Body of pancreas (tissue), 4 donors: ENCODE data around the gene CYP27A1. TPM values are rescaled to one million over a fixed set of nuclear protein-coding genes. Genes with fewer than 3 reads are reported as not detected.

Experiments
- ATAC-seq: fragments of 150-250 bp; one replicate; pipeline ENCODE4 v1.9.1; 2016
- DNase-seq, 4 donors: peaks; one replicate each; pipeline ENCODE4 v3.0.0-alpha.2; 2019
- H3K27ac ChIP-seq, 4 donors: fragments of 200-600 bp; sonication (generic); 1 replicate in 3 of 4; 2 replicates in 1 of 4; pipeline versions ENCODE4 v1.5.1 to v1.6.1; 2016 to 2019; ENCODE audit warnings: mild to moderate bottlenecking in 1 of 4, mixed read lengths in 1 of 4, moderate library complexity in 1 of 4
- H3K27me3 ChIP-seq, 2 donors: fragments of 200-600 bp; sonication (generic); one replicate each; pipeline ENCODE4 v1.6.0; 2016; ENCODE audit warnings: mild to moderate bottlenecking in 1 of 2
- H3K36me3 ChIP-seq, 2 donors: fragments of 200-600 bp; sonication (generic); replicated peaks in 1 of 2; 2 replicates each; pipeline ENCODE4 v1.5.1; 2016; ENCODE audit warnings: low read depth in 2 of 2; ENCODE audit not compliant: insufficient read depth in 1 of 2
- H3K4me1 ChIP-seq: fragments of 200-600 bp; sonication (generic); one replicate; pipeline ENCODE4 v1.6.0; 2016
- H3K4me3 ChIP-seq, 2 donors: fragments of 200-600 bp; sonication (generic); 1 replicate in 1 of 2; 2 replicates in 1 of 2; pipeline ENCODE4 v1.5.1; 2016 to 2019
- H3K9me3 ChIP-seq, 3 donors: fragments of 200-600 bp; sonication (generic); 1 replicate in 2 of 3; 2 replicates in 1 of 3; pipeline ENCODE4 v1.5.1; 2016
- POLR2A ChIP-seq, 3 donors: fragments of 450-650 bp; IDR thresholded peaks; one replicate each; pipeline ENCODE4 v1.6.1; 2016; ENCODE audit warnings: antibody characterized with exemption in 3 of 3, mild to moderate bottlenecking in 2 of 3
- WGBS, 2 donors: methylation state at CpG; one replicate each; pipeline ENCODE4 v1.1.5; 2017; 5-methylcytosine and 5-hydroxymethylcytosine counted together
- intact Hi-C: fragments of 100-400 bp; cut with DNase I; formaldehyde crosslinking; loops from one replicate; pipeline ENCODE4 v1.15.1; 2023
- total RNA-seq, 2 donors: library from RNA; depleted of rRNA; stranded (reverse); fragments of >200 nt; gene quantifications; one replicate each; pipeline ENCODE4 v1.1.0, GENCODE V29; 2016
- TF ChIP-seq, protein P1 (sequence below), 7 experiments: fragments of 450-650 bp in 4 of 7; fragments of 200-600 bp in 3 of 7; sonication (generic) in 3 of 7; IDR thresholded peaks; one replicate each; pipeline ENCODE4 v1.5.1; 2016 to 2019; ENCODE audit warnings: antibody characterized with exemption in 7 of 7

The CYP27A1 gene
- total RNA-seq, 2 donors from 2014 or later, result 9.3 to 9.9 TPM

DNA sequence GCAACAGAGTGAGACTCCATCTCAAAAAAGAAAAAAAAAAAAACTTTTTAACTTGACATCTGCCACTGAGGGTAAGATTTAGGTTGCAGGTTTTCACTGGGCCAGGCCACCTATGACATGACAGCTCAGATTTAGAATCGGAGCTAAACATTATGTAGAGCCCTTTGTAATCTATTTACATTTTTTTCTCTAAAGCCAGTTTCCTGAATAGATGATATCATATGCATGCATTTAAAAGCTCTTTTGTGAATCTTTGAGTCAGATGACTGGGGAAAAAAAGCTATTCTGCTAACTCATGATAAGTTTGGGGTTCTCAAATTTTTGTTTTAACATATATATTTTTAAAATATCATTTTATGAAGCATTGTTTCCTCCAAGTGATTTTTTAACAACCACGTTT lies 28.3 kb downstream of the CYP27A1 start:
- H3K27ac ChIP-seq, result no peak overlapping the region
- intact Hi-C loops, result no loop called here

DNA sequence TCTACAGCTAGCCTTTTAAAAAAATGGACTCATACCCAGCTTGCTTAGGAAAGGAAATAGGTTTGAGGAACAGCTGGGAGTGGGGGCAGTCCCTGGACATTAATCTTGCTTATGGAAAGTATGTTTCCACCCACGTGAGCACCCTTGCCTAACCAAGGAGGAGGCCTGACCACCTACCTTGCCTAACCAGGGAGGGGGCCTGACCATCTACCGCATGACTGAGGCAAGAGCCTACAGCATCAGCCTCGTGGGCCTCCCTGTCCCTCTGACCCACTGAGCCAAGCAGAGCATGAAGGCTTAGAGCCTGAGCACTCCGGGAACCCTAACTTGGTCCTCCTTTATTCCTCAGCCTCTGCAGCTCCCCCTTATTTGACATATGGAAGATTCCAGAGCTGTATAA lies 29.4 kb downstream of the CYP27A1 start:
- TF ChIP-seq, protein P1, sequence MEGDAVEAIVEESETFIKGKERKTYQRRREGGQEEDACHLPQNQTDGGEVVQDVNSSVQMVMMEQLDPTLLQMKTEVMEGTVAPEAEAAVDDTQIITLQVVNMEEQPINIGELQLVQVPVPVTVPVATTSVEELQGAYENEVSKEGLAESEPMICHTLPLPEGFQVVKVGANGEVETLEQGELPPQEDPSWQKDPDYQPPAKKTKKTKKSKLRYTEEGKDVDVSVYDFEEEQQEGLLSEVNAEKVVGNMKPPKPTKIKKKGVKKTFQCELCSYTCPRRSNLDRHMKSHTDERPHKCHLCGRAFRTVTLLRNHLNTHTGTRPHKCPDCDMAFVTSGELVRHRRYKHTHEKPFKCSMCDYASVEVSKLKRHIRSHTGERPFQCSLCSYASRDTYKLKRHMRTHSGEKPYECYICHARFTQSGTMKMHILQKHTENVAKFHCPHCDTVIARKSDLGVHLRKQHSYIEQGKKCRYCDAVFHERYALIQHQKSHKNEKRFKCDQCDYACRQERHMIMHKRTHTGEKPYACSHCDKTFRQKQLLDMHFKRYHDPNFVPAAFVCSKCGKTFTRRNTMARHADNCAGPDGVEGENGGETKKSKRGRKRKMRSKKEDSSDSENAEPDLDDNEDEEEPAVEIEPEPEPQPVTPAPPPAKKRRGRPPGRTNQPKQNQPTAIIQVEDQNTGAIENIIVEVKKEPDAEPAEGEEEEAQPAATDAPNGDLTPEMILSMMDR (IDR thresholded peaks at IDR 0.05), result no peak
- TF ChIP-seq POLR2A (IDR thresholded peaks at IDR 0.05), result no peak
- Histone ChIP-seq H3K4me1 (no peaks in the 10 kb centered on the region), H3K36me3 (no peaks in the 10 kb centered on the region), H3K4me3 (no peak overlapping the region), H3K9me3 (no peaks in the 10 kb centered on the region), H3K27ac (no peak overlapping the region), H3K27me3 (no peaks in the 10 kb centered on the region)
- 65 to 66% methylated on average over 4 of the region's 4 CpGs for WGBS, 2 donors
- intact Hi-C loops, result no loop called here
- peak in 1 of 4 donors; percentile 45 for DNase-seq
- ATAC-seq, result no peak

More for the DNA sequence above, 28.3 kb downstream of the CYP27A1 start:
- TF ChIP-seq POLR2A (IDR thresholded peaks at IDR 0.05), result no peak
- TF ChIP-seq, protein P1 (IDR thresholded peaks at IDR 0.05), result no peak
- no peak overlapping the region for H3K4me3 ChIP-seq
- no peak for ATAC-seq
- no peaks in the 10 kb centered on the region for H3K4me1 ChIP-seq
- H3K27me3 ChIP-seq, result no peaks in the 10 kb centered on the region
- no peaks in the 10 kb centered on the region for H3K36me3 ChIP-seq
- WGBS, 2 donors, result 63 to 82% methylated on average over 2 of the region's 2 CpGs
- H3K9me3 ChIP-seq, result no peaks in the 10 kb centered on the region
- no peak for DNase-seq

DNA sequence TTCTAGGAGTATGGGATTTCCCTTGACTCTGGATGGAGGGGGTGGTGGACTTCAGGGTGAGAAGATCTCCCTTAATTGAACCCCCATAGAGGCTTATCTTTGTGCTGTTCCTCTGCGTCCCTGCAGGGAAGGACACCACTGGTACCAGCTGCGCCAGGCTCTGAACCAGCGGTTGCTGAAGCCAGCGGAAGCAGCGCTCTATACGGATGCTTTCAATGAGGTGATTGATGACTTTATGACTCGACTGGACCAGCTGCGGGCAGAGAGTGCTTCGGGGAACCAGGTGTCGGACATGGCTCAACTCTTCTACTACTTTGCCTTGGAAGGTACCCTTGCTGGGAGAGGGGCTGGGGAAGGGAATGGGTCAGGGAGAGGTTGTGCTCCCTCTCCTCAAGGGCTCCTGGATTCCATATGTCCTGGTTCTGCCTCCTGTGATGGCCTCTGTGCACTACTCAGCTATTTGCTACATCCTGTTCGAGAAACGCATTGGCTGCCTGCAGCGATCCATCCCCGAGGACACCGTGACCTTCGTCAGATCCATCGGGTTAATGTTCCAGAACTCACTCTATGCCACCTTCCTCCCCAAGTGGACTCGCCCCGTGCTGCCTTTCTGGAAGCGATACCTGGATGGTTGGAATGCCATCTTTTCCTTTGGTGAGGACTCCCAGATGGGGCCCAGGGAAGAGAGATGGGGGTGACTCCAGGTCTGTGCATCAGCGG lies 30.3 kb downstream of the CYP27A1 start:
- Histone ChIP-seq H3K27me3 (no peaks in the 10 kb centered on the region), H3K4me1 (no peaks in the 10 kb centered on the region), H3K9me3 (no peaks in the 10 kb centered on the region), H3K27ac (no peak overlapping the region), H3K4me3 (no peak overlapping the region), H3K36me3 (no peaks in the 10 kb centered on the region)
- TF ChIP-seq, protein P1 (IDR thresholded peaks at IDR 0.05), result no peak
- no peak for TF ChIP-seq POLR2A (IDR thresholded peaks at IDR 0.05)
- ATAC-seq (no peak), DNase-seq (no peak)
- WGBS, 2 donors, result 90 to 94% methylated on average over 18 to 20 of the region's 21 CpGs
- intact Hi-C loops, result no loop called here

DNA sequence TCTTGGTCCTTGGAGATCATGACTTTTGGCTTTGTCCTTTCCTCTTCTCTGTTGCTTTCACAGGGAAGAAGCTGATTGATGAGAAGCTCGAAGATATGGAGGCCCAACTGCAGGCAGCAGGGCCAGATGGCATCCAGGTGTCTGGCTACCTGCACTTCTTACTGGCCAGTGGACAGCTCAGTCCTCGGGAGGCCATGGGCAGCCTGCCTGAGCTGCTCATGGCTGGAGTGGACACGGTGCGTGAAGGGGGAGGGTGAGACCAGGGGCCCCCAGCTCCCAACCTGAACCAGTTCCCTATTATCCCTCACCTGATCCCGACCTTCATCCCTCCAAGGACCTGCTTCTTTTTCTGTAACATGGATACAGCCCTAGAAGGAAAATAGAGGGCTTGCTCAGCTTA lies 30.9 kb downstream of the CYP27A1 start:
- H3K4me1 ChIP-seq, result no peaks in the 10 kb centered on the region
- H3K36me3 ChIP-seq, result no peaks in the 10 kb centered on the region
- H3K27ac ChIP-seq, result no peak overlapping the region
- ATAC-seq (no peak), DNase-seq (no peak)
- intact Hi-C loops, result no loop called here
- H3K4me3 ChIP-seq, result no peak overlapping the region
- no peaks in the 10 kb centered on the region for H3K27me3 ChIP-seq
- WGBS, 2 donors, result 80 to 91% methylated on average over 3 to 5 of the region's 5 CpGs
- TF ChIP-seq, protein P1 (IDR thresholded peaks at IDR 0.05), result no peak
- TF ChIP-seq POLR2A (IDR thresholded peaks at IDR 0.05), result no peak
- no peaks in the 10 kb centered on the region for H3K9me3 ChIP-seq
